Muscle of leg (tissue), 11 donors: Measurements from ENCODE around the gene POLD2. TPM values are rescaled to one million over a fixed set of nuclear protein-coding genes. Genes with fewer than 3 reads are reported as not detected.

Experiments used
- DNase-seq: peaks from one replicate; pipeline ENCODE4 v3.0.0; 2013
- H3K27ac ChIP-seq: one replicate; pipeline ENCODE4 v1.5.1; 2013; ENCODE audit warnings: mild to moderate bottlenecking, low read length, control low read depth
- H3K27me3 ChIP-seq: one replicate; pipeline ENCODE4 v1.6.1; 2013; ENCODE audit warnings: low read length; ENCODE audit not compliant: control insufficient read depth, insufficient read depth
- H3K36me3 ChIP-seq: one replicate; pipeline ENCODE4 v1.6.1; 2013; ENCODE audit warnings: low read length; ENCODE audit not compliant: control insufficient read depth, insufficient read depth
- H3K4me1 ChIP-seq: one replicate; pipeline ENCODE4 v1.6.1; 2013; ENCODE audit warnings: low read length; ENCODE audit not compliant: control insufficient read depth, insufficient read depth
- H3K4me3 ChIP-seq: one replicate; pipeline ENCODE4 v1.5.1; 2013; ENCODE audit warnings: low read length, control low read depth
- H3K9me3 ChIP-seq: replicated peaks from 2 replicates; pipeline ENCODE4 v1.6.1; 2013; ENCODE audit warnings: low read depth, low read length; ENCODE audit not compliant: control insufficient read depth
- WGBS: methylation state at CpG from one replicate; pipeline ENCODE4 v1.1.5; 2013; ENCODE audit warnings: missing lambda C conversion rate; ENCODE audit not compliant: insufficient coverage; 5-methylcytosine and 5-hydroxymethylcytosine counted together
- polyA plus RNA-seq, 8 donors: library from polyadenylated mRNA; unstranded; fragments of 120-200 nt; gene quantifications; one replicate each; pipeline versions ENCODE4 v1.2.1 to v1.2.3, GENCODE V29; 2013; ENCODE audit warnings: inconsistent platforms in 1 of 8, low replicate concordance in 1 of 8; ENCODE audit not compliant: insufficient read length in 8 of 8, insufficient read depth in 1 of 8
- total RNA-seq: library from RNA; stranded (reverse); fragments of 120-200 nt; gene quantifications from one replicate; pipeline ENCODE4 v1.2.4, GENCODE V29; 2013

The POLD2 gene
- total and polyA plus RNA-seq, 9 donors, result 60.3 to 93.9 (median 81.7) TPM

DNA sequence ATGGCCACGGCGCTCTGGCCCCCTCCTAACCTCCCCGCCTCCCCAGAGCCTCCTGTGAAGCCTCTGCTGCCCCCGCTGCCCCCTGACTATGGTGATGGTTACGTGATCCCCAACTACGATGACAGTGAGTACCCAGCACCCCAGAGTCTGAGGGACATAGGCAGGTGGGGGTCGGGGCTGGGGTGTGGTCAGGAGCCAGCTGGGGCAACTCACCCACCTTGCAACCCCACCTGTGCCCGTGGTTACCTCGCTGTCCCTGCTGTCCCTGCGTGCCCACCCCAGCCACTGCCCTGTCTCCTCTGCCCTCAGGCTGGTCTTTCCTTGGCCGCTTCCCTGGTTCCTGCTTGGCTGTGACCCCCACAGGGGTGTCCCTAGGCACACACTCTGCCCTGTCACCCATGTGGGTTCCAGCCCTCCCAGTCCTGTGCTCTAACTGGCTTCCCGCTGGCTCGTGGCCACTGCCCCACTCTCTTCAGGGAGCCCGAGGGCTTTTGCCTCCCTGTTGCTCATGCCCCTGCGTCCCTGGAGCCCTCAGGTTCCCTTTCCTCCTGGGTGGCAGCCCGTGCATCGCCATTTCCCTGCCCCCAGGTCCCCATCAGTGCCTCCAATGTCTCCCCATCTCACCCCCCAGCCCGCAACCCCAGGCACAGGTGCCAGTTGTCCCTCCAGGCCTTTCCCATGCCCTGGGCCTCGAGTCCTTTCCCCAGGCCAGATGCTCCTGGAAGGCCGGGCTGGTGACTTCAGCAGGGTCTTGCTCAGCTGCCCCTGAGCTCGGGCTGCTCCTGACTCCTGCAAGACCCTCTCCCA, 15.2 kb downstream of the POLD2 start:
- Histone ChIP-seq H3K27ac (no peak overlapping the region), H3K27me3 (peaks cover 5% of the 10 kb centered on the region), H3K4me3 (no peak overlapping the region), H3K36me3 (peaks cover 51% of the 10 kb centered on the region), H3K4me1 (peaks cover 46% of the 10 kb centered on the region), H3K9me3 (no peaks in the 10 kb centered on the region)
- WGBS, result 83% methylated on average over 17 of the region's 21 CpGs
- DNase-seq, result no peak

DNA sequence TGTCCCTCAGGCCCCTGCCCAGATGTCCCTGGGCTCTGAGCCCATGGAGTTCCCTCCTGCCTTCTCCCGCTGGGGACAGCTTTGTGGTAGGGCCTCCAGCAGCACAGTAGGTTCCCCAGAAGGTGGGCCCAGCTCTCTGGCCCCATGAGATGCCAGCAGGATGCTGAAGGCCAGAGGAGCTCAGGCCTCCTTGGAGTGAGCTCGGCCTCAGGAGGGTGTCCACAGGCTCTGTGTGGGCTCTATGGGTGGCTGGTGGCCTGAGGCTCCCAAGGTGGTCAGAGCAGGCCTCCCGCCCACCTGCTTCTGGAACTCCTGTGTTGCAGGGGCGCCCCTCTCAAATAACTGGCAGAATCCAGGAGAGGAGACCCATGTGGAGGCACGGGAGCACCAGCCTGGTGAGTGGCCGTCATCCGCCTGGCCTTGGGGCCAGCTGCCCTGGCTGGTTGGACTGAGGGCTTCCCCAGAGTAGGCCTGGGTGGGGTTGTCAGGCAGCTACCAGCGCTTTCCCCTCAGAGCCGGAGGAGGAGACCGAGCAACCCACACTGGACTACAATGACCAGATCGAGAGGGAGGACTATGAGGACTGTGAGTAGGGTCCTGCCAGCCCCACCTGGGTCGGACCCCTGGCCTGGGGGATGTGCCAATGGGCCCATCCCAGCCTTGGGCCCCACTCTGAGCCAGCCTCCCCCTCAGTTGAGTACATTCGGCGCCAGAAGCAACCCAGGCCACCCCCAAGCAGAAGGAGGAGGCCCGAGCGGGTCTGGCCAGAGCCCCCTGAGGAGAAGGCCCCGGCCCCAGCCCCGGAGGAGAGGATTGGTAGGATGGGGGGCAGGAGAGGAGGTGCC, 16.0 kb downstream of the POLD2 start:
- Histone ChIP-seq H3K27ac (no peak overlapping the region), H3K36me3 (peaks cover 44% of the 10 kb centered on the region), H3K4me1 (peaks cover 39% of the 10 kb centered on the region), H3K27me3 (peaks cover 5% of the 10 kb centered on the region), H3K4me3 (no peak overlapping the region), H3K9me3 (no peaks in the 10 kb centered on the region)
- no peak for DNase-seq
- WGBS, result 81% methylated on average over 6 of the region's 18 CpGs

DNA sequence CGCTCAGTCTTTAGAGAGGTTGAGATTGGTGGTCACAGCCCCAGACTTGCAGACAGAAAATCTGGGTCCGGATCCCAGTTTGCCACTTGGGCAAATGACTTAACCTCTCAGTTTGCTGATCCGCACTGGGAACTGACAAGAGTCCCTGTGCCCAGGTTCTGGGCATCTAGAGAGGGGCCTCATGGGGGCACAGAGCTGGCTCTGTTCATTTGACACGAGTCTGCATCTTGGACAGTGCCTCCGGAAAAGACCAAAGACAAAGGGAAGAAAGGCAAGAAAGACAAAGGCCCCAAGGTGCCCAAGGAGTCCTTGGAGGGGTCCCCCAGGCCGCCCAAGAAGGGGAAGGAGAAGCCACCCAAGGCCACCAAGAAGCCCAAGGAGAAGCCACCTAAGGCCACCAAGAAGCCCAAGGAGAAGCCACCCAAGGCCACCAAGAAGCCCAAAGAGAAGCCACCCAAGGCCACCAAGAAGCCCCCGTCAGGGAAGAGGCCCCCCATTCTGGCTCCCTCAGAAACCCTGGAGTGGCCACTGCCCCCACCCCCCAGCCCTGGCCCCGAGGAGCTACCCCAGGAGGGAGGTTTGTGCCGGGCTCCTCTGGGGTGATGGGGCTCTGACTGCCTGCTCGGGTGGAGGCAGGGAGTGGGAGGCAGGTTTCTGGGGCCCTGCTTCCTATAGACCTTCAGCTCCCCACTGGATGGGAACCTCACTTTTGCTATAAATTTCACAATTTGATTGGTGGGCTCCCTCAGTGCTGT, 16.9 kb downstream of the POLD2 start:
- Histone ChIP-seq H3K9me3 (no peaks in the 10 kb centered on the region), H3K4me3 (no peak overlapping the region), H3K27ac (no peak overlapping the region), H3K27me3 (peaks cover 5% of the 10 kb centered on the region), H3K36me3 (peaks cover 39% of the 10 kb centered on the region), H3K4me1 (peaks cover 40% of the 10 kb centered on the region)
- no peak for DNase-seq
- WGBS, result 86% methylated on average over 6 of the region's 10 CpGs

DNA sequence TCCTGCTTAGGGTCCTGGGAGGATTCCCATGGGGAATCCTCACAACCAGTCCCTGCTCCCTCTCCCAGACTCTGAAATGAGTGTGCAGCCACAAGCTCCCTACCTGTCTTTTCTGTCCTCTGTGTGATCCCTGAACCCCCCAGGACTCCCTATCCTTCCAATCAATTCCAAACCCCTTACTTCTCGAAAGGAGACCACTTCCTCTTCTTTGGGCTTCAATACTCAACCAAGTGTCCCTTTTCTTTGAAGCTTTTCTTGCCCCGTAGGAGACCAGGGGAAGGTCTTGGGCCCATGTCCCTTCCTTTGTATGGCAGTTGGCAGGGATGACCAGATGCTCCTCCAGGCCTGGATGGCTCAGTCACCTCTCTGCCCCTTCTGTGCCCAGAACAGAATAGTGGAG, 17.5 kb downstream of the POLD2 start:
- Histone ChIP-seq H3K4me1 (peaks cover 42% of the 10 kb centered on the region), H3K36me3 (peaks cover 32% of the 10 kb centered on the region), H3K27me3 (peaks cover 5% of the 10 kb centered on the region), H3K4me3 (peak overlapping the region; percentile 65), H3K9me3 (no peaks in the 10 kb centered on the region), H3K27ac (no peak overlapping the region)
- DNase-seq, result no peak
- no CpG with 5 or more reads among the region's 2 CpGs for WGBS

DNA sequence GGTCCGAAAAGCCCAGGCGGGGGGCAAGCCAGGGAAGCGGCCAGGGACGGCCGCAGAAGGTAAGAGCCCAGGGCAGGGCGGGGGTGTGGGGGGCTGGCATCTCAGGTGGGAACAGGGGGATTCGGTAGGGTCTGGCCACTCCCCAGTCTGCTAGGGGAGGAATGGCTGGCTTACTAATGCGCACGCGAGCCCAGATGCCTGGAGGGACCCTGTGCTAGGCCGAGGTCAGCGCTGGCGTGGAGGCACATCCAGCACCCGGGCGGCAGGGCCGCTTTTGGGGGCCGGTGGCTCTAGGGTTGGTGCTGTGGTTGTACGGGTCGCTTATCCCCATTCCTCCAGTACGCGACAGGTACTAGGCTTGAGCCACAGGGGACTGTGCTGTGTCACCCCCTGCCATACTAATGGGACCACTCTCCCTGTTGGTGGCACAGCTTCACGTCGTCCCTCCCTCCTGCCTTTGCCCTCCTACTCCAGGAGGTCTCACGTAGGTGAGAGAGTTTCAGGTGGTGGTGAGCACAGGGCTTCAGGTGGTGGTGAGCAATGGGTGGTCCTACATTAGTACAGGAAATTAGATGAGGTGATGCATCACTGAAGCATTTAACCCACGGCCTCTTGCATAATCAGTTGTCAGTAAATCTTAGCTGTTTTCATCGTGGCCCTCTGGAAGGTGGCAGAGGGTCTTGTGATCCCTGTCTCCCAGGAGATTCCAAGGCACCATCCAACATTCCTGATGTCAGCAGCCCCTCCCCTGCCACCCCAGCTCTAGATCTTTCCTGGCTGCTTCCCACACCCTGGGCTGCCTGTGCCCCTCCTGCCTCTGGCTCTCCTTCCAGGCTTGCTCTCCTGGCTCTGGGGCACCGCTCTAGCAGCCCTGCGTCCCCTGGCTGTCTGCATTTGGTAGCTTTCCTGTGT, 18.2 kb downstream of the POLD2 start:
- Histone ChIP-seq H3K27me3 (peaks cover 5% of the 10 kb centered on the region), H3K27ac (peak overlapping the region; percentile 53), H3K4me3 (peak overlapping the region; percentile 65), H3K36me3 (peaks cover 25% of the 10 kb centered on the region), H3K4me1 (peaks cover 42% of the 10 kb centered on the region), H3K9me3 (no peaks in the 10 kb centered on the region)
- DNase-seq, result peak; percentile 63
- 11% methylated on average over 18 of the region's 28 CpGs for WGBS

DNA sequence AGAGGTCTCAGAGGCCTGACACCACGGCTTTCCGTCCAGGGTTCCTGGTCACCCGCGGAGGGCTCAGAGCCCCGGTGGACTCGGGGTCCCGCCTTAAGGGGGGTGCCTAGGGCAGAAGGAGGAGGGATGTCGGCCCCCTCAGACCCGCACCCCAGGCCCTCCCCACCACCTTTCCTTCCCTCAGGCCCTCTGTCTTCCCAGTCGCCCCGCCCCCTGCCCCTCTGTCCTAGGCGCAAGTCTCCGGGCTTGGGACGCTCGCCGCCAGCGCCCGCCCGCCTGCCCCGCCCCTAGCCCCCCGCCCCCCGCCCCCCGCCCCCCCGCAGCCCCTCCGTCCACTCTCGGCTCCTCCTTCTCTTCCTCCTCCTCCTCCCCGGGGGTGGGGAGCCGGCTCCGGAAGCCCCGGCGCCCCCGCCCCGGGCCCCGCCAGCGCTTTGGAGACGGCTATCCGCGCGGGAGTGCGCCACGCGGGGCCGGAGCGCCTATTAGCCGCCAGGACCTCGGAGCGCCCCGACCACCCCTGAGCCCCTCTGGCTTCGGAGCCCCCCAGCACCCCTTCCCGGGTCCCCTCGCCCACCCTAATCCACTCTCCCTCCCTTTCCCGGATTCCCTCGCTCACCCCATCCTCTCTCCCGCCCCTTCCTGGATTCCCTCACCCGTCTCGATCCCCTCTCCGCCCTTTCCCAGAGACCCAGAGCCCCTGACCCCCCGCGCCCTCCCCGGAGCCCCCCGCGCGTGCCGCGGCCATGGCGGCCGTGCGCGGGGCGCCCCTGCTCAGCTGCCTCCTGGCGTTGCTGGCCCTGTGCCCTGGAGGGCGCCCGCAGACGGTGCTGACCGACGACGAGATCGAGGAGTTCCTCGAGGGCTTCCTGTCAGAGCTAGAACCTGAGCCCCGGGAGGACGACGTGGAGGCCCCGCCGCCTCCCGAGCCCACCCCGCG, 19.2 kb downstream of the POLD2 start, which contains the start of gene AEBP1:
Gene AEBP1 (plus strand): TSS at position 423 of the 937 bp plus-strand sequence. CDS start 321 bp downstream, at position 744.
- DNase-seq, result peak; percentile 83
- H3K4me1 ChIP-seq, result peaks cover 46% of the 10 kb centered on the region
- H3K27ac ChIP-seq, result peak within 1 kb of the TSS; percentile 62
- H3K4me3 ChIP-seq, result peak within 1 kb of the TSS; percentile 65
- WGBS, result under 1% methylated on average over 53 of the region's 87 CpGs
- no peaks in the 10 kb centered on the region for H3K9me3 ChIP-seq
- peaks cover 16% of the 10 kb centered on the region for H3K36me3 ChIP-seq
- H3K27me3 ChIP-seq, result peaks cover 5% of the 10 kb centered on the region

DNA sequence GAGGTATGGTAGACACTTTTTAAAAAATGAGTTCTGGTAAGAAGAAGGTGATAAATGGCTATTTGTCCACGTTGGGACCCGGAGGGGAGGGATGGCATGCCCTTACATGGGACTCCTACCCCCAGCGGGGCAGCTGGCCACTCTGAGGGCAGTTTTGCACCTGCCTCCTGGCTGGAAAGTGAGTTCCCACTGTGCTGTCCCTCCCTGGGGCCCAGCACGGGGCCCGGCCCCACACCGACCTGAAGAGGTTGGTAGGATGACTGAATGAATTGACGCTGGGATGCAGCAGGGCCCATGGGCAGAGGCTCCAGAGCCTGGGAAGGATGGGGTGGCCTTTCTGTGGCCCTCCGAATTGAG, 19.8 kb downstream of the POLD2 start:
- Histone ChIP-seq H3K9me3 (no peaks in the 10 kb centered on the region), H3K27ac (peak overlapping the region; percentile 62), H3K4me3 (peak overlapping the region; percentile 35), H3K4me1 (peaks cover 46% of the 10 kb centered on the region), H3K36me3 (peaks cover 11% of the 10 kb centered on the region), H3K27me3 (peaks cover 5% of the 10 kb centered on the region)
- no peak for DNase-seq
- 31% methylated on average over 6 of the region's 8 CpGs for WGBS

DNA sequence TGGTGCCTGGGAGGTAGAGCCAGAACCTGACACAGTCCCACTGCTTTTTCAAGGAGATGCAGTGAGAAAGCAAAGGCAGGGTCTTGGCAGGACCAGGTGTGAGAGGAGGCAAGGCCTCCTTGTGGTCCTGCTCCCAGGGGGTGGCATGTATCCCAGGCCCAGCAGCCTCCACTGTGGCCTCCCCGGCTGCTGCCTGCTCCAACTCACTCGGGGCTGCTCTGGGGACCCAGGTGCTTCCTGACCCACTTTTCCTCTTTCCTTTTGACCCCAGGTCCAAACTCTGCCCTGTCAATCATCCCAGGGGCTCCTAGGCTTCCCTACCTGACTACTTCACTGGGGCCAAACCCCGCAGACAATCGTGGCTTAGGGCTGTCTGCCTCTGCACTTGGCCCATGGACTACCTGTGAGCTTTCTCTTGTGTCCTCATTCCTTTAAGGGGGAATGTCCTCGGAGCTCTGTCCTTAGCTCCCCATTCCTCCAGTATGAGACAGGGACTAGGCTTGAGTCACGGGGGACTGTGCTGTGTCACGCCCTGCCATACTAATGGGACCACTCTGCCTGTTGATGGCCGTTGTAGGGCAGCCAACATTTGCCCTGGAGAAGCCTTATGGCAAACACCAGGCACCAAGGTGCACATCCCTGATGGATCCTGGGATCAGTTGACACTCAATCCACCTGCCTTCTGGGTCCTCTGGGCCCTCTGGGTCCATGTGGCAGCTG, 20.3 kb downstream of the POLD2 start:
- peaks cover 46% of the 10 kb centered on the region for H3K4me1 ChIP-seq
- DNase-seq, result no peak
- H3K36me3 ChIP-seq, result peaks cover 7% of the 10 kb centered on the region
- H3K9me3 ChIP-seq, result no peaks in the 10 kb centered on the region
- 59% methylated on average over 7 of the region's 8 CpGs for WGBS
- peaks cover 5% of the 10 kb centered on the region for H3K27me3 ChIP-seq
- H3K27ac ChIP-seq, result no peak overlapping the region
- H3K4me3 ChIP-seq, result no peak overlapping the region
